22Rv1 (cell line): Measurements from ENCODE around the gene COQ8A.

Source experiments
- CTCF ChIP-seq: fragments of 450-650 bp; IDR thresholded peaks from 2 replicates; pipeline ENCODE4 v1.5.1; 2017; ENCODE audit warnings: mild to moderate bottlenecking
- ZFX ChIP-seq: fragments of 450-650 bp; IDR thresholded peaks from 2 replicates; pipeline ENCODE4 v1.6.1; 2017; ENCODE audit warnings: antibody characterized with exemption, borderline replicate concordance

- TF ChIP-seq CTCF (no peak), ZFX (no peak)
These were observed 43.3 kb downstream of the COQ8A start for GRCh38 chr1:226983247-226983991.
